Loucy (cell line): Measurements from ENCODE around the gene PFAS.

Source experiments
- H2AFZ ChIP-seq: fragments of 200-600 bp; sonication (generic); 2 replicates; pipeline ENCODE4 v1.6.0; 2016; ENCODE audit warnings: antibody characterized with exemption, mild to moderate bottlenecking, low read length, moderate library complexity
- H3F3A ChIP-seq: fragments of 200-600 bp; 2 replicates; pipeline ENCODE4 v1.6.0; 2016; ENCODE audit warnings: antibody characterized with exemption, low read depth, mild to moderate bottlenecking
- H3K27me3 ChIP-seq: fragments of 200-600 bp; sonication (generic); 2 replicates; pipeline ENCODE4 v1.6.1; 2014; ENCODE audit warnings: low read length, mild to moderate bottlenecking; ENCODE audit not compliant: insufficient read depth, poor library complexity, severe bottlenecking
- H3K36me3 ChIP-seq: fragments of 200-600 bp; sonication (generic); 2 replicates; pipeline ENCODE4 v1.6.1; 2016; ENCODE audit warnings: low read length; ENCODE audit not compliant: insufficient read depth
- H3K4me1 ChIP-seq: fragments of 200-600 bp; sonication (generic); 2 replicates; pipeline ENCODE4 v1.5.1; 2014; ENCODE audit warnings: low read length, mild to moderate bottlenecking; ENCODE audit not compliant: insufficient read depth, poor library complexity, severe bottlenecking
- H3K4me2 ChIP-seq: fragments of 200-600 bp; sonication (generic); 2 replicates; pipeline ENCODE4 v1.6.0; 2014; ENCODE audit warnings: antibody characterized with exemption, low read length, low read depth, mild to moderate bottlenecking; ENCODE audit not compliant: poor library complexity, severe bottlenecking
- H3K4me3 ChIP-seq: fragments of 200-600 bp; sonication (generic); 2 replicates; pipeline ENCODE4 v1.5.1; 2014; ENCODE audit warnings: low read length, mild to moderate bottlenecking, mixed read lengths; ENCODE audit not compliant: poor library complexity, severe bottlenecking
- H3K79me2 ChIP-seq: fragments of 200-600 bp; sonication (generic); 2 replicates; pipeline ENCODE4 v1.6.1; 2014; ENCODE audit warnings: low read length; ENCODE audit not compliant: insufficient read depth
- H3K9ac ChIP-seq: fragments of 200-600 bp; sonication (generic); 2 replicates; pipeline ENCODE4 v1.6.0; 2014; ENCODE audit warnings: mild to moderate bottlenecking, low read depth, low read length, moderate library complexity; ENCODE audit not compliant: poor library complexity, severe bottlenecking
- H3K9me2 ChIP-seq: fragments of 200-600 bp; sonication (generic); replicated peaks from 2 replicates; pipeline ENCODE4 v1.6.1; 2016; ENCODE audit warnings: low read depth, low read length, mixed read lengths
- H3K9me3 ChIP-seq: fragments of 200-600 bp; sonication (generic); 2 replicates; pipeline ENCODE4 v1.6.1; 2014; ENCODE audit warnings: mild to moderate bottlenecking, antibody characterized with exemption, low read length, low read depth; ENCODE audit not compliant: insufficient read depth
- H4K20me1 ChIP-seq: fragments of 200-600 bp; sonication (generic); 2 replicates; pipeline ENCODE4 v1.6.0; 2014; ENCODE audit warnings: antibody characterized with exemption, low read length, mild to moderate bottlenecking; ENCODE audit not compliant: insufficient read depth, poor library complexity, severe bottlenecking
- CTCF ChIP-seq: fragments of 200-600 bp; sonication (generic); conservative IDR thresholded peaks from 2 replicates; pipeline ENCODE4 v1.5.1; 2014; ENCODE audit warnings: mild to moderate bottlenecking, antibody characterized with exemption, low read length
- EZH2phosphoT487 ChIP-seq: fragments of 200-600 bp; IDR thresholded peaks from 2 replicates; pipeline ENCODE4 v1.6.1; 2018; ENCODE audit warnings: antibody characterized with exemption, mild to moderate bottlenecking, moderate library complexity, borderline replicate concordance

The PFAS gene

GRCh38 chr17:8292639-8293395, 43.7 kb downstream of the PFAS start:
- Histone ChIP-seq H3K27me3 (no peaks in the 10 kb centered on the region), H3K4me1 (peaks cover 50% of the 10 kb centered on the region), H3K9me3 (no peaks in the 10 kb centered on the region), H4K20me1 (no peaks in the 10 kb centered on the region), H3F3A (peaks cover 5% of the 10 kb centered on the region; the same call in 1 of the 2 replicates), H2AFZ (no peak overlapping the region), H3K9me2 (no peaks in the 10 kb centered on the region), H3K79me2 (peaks cover 45% of the 10 kb centered on the region), H3K9ac (peak overlapping the region; percentile 19), H3K4me2 (peak overlapping the region; percentile 42), H3K36me3 (no peaks in the 10 kb centered on the region), H3K4me3 (no peak overlapping the region)
- no peak for TF ChIP-seq EZH2phosphoT487
- no peak for TF ChIP-seq CTCF

- TF ChIP-seq EZH2phosphoT487: no peak
- no peak for TF ChIP-seq CTCF
- Histone ChIP-seq H4K20me1 (no peaks in the 10 kb centered on the region), H3K79me2 (peaks cover 32% of the 10 kb centered on the region), H3F3A (peaks cover 5% of the 10 kb centered on the region; the same call in 1 of the 2 replicates), H3K9ac (peak overlapping the region; percentile 95), H3K4me3 (peak overlapping the region; percentile 79), H3K27me3 (no peaks in the 10 kb centered on the region), H3K4me1 (peaks cover 45% of the 10 kb centered on the region), H3K9me3 (no peaks in the 10 kb centered on the region), H3K36me3 (no peaks in the 10 kb centered on the region), H3K4me2 (peak overlapping the region; percentile 98), H2AFZ (no peak overlapping the region), H3K9me2 (no peaks in the 10 kb centered on the region)
Measured at GRCh38 chr17:8294361-8294760, 45.3 kb downstream of the PFAS start.

GRCh38 chr17:8294814-8295316, 45.8 kb downstream of the PFAS start:
- H3K4me3 ChIP-seq: peak overlapping the region; percentile 79
- no peaks in the 10 kb centered on the region for H3K36me3 ChIP-seq
- TF ChIP-seq CTCF (no peak), EZH2phosphoT487 (no peak)
- peak overlapping the region; percentile 95 for H3K9ac ChIP-seq
- no peaks in the 10 kb centered on the region for H3K9me3 ChIP-seq
- peaks cover 27% of the 10 kb centered on the region for H3K79me2 ChIP-seq
- H3F3A ChIP-seq: peaks cover 5% of the 10 kb centered on the region; the same call in 1 of the 2 replicates
- H3K4me2 ChIP-seq: peak overlapping the region; percentile 98
- H2AFZ ChIP-seq: peak overlapping the region; percentile 80
- H3K27me3 ChIP-seq: no peaks in the 10 kb centered on the region
- H3K4me1 ChIP-seq: peaks cover 39% of the 10 kb centered on the region
- H4K20me1 ChIP-seq: no peaks in the 10 kb centered on the region
- H3K9me2 ChIP-seq: no peaks in the 10 kb centered on the region
